Bronchial epithelial cell (primary cell): Measurements from ENCODE around the gene FAM3A. TPM values are rescaled to one million over a fixed set of nuclear protein-coding genes. Genes with fewer than 3 reads are reported as not detected.
A peak's percentile ranks its signal among the peaks of the same experiment; 100 is the strongest.

Experiments used
- DNase-seq: peaks from one replicate; pipeline ENCODE4 v3.0.0-alpha.2; 2010; ENCODE audit warnings: low read depth
- FAIRE-seq: peaks from 2 replicates; lab custom pipeline; 2011; peaks lifted over from hg19 to GRCh38; lab: Jason Lieb, UNC
- H3K27me3 ChIP-seq: 2 replicates; pipeline ENCODE4 v1.5.1; 2011; ENCODE audit warnings: low read length; ENCODE audit not compliant: control insufficient read depth, insufficient read depth
- H3K36me3 ChIP-seq: 2 replicates; pipeline ENCODE4 v1.5.1; 2011; ENCODE audit warnings: low read length; ENCODE audit not compliant: control insufficient read depth, insufficient read depth
- H3K4me3 ChIP-seq: 2 replicates; pipeline ENCODE4 v1.5.1; 2011; ENCODE audit warnings: mild to moderate bottlenecking, low read depth, low read length, control low read depth
- total RNA-seq: library from RNA; depleted of rRNA; stranded (reverse); fragments of >200 nt; gene quantifications from 2 replicates; pipeline ENCODE4 v1.2.1, GENCODE V29; 2014
- TF ChIP-seq, protein P1 (sequence below): IDR thresholded peaks from 2 replicates; pipeline ENCODE4 v1.5.1; 2011; ENCODE audit warnings: mild to moderate bottlenecking, moderate library complexity, low read length, control low read depth, inconsistent platforms; ENCODE audit not compliant: insufficient read depth, severe bottlenecking

Gene FAM3A
- total RNA-seq, 1 donor from 2014 or later, result 33.2 TPM

DNA sequence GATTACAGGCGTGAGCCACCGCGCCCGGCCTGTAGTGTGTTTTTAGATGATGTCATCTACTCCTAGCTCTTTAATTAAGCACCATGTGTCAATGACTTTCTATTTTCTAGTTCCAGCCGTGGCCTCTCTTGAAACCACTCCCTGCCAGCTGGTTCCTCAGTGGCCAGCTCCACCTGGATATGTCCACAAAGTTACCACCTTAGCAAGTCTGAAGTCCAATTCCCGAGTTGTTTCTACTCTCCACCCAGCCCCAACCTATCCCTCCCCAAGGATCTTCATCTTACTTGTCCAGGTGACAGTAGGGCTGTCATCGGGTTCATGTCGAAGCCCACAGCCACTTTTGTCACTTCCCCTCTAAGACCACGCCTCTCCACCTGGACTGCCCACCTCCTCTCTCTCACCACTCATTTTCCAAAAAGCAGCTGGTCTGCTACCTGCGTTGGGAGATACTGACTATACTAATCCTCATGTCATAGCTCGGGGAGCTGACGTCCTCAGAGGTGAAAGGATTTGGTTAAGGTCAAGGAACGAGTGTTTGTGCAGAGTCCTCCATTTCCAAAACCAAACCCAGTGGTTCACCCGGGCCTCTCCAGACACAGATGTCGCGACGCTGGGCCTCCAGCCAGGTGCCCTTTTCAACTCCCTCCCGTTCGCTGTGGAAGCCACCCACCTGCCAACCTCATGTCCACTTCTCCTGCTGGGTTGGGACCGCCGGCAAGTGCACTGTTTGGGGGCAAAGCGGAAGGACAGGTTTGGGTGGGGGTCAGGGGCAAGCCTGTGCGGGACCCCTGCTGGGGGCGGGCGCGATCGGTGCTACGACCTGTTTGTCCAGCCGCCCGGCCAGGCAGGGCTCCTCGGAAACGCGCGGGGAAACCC, 704 bp downstream of the FAM3A start:
- TF ChIP-seq, protein P1, sequence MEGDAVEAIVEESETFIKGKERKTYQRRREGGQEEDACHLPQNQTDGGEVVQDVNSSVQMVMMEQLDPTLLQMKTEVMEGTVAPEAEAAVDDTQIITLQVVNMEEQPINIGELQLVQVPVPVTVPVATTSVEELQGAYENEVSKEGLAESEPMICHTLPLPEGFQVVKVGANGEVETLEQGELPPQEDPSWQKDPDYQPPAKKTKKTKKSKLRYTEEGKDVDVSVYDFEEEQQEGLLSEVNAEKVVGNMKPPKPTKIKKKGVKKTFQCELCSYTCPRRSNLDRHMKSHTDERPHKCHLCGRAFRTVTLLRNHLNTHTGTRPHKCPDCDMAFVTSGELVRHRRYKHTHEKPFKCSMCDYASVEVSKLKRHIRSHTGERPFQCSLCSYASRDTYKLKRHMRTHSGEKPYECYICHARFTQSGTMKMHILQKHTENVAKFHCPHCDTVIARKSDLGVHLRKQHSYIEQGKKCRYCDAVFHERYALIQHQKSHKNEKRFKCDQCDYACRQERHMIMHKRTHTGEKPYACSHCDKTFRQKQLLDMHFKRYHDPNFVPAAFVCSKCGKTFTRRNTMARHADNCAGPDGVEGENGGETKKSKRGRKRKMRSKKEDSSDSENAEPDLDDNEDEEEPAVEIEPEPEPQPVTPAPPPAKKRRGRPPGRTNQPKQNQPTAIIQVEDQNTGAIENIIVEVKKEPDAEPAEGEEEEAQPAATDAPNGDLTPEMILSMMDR, result no peak
- Histone ChIP-seq H3K4me3 (peak overlapping the region; percentile 61), H3K27me3 (no peaks in the 10 kb centered on the region), H3K36me3 (no peaks in the 10 kb centered on the region)
- no peak for FAIRE-seq
- no peak for DNase-seq

DNA sequence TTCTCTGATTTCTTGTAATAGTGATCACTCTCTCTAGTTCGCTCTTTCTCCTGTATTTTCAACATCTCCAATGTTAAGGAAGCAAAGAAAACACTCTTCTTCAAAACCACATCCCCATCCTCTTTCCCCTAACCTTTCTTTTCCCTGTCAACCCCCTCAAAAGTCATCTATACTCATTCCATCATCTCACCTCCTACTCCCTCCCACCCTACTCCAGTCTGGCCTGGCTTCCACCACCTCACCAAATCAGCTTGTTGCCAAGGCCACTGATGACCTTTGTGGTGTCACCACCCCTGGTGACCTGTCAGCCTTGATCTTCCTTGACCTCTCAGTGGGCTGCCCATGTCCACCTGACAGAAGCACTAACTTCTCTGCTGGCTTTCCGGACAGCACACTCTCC, 2.3 kb downstream of the FAM3A start:
- no peaks in the 10 kb centered on the region for H3K27me3 ChIP-seq
- FAIRE-seq (no peak), DNase-seq (no peak)
- TF ChIP-seq, protein P1, result no peak
- peaks cover 2% of the 10 kb centered on the region for H3K36me3 ChIP-seq
- no peak overlapping the region for H3K4me3 ChIP-seq

DNA sequence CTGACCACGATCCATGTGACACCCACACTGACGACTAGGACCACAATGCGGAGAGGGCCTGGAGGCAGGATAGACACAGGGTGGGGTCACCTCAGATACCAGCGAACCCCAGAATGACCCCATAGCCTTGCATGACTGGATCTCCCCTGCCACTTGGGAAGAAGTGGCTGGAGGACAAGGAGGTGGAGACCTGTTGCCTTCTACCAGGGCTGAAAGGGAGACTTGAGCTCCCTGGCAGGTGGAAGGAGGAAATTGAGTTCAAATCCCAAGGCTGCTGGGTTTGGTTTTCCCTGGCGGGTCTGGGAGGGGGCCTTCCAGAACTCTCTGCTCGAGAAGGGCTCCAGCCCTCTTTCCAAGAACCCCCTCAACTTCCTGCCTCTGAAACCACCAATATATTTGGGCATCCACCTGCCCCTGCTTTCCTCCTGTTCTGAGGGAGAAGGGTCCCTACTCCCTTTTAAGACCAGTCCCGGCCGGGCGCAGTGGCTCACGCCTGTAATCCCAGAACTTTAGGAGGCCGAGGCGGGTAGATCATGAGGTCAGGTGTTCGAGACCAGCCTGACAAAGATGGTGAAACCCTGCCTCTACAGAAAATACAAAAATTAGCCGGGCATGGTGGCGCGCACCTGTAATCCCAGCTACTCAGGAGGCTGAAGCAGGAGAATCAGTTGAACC, 3.0 kb downstream of the FAM3A start:
- no peak for DNase-seq
- Histone ChIP-seq H3K4me3 (no peak overlapping the region), H3K36me3 (peaks cover 3% of the 10 kb centered on the region), H3K27me3 (no peaks in the 10 kb centered on the region)
- TF ChIP-seq, protein P1, result no peak
- FAIRE-seq, result no peak

DNA sequence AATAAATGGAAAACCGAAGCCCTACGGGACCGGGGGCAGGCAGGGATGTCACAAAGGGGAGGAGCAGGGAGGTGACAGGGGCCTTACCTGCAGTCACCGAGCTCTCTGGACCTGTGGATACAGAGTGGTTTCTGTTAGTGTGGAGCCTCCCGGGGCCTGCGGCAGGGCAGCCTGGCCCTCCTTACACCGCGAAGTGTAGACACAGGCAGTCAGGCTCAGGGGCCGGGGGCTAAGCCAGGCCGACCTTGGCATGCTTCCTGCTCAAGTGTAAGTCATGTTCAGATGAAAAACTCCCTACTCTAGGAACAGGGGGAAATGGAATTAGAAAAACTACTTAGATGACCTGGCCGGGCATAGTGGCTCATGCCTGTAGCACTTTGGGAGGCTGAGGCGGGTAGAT, 4.3 kb downstream of the FAM3A start:
- Histone ChIP-seq H3K27me3 (no peaks in the 10 kb centered on the region), H3K4me3 (no peak overlapping the region), H3K36me3 (peaks cover 3% of the 10 kb centered on the region)
- FAIRE-seq (no peak), DNase-seq (no peak)
- TF ChIP-seq, protein P1, result no peak

DNA sequence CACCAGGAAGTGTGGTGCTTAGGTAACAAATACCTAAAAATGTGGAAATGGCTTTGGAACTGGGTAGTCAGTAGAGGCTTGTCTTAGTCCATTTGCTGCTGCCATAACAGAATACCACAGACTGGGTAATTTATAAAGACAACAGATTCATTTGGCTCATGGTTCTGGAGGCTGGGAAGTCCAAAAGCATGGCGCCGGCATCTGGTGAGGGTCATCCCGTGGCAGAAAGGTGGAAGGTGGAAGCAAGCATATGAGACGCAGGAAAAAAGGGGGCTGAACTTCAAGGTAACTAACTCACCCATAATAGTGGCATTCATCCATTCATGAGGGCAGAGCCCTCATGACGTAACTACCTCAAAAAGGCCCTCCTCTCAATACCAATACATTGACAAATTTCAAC, 6.6 kb downstream of the FAM3A start:
- TF ChIP-seq, protein P1, result no peak
- H3K36me3 ChIP-seq, result peaks cover 3% of the 10 kb centered on the region

More for the DNA sequence above, 6.6 kb downstream of the FAM3A start:
- no peak for FAIRE-seq
- Histone ChIP-seq H3K27me3 (no peaks in the 10 kb centered on the region), H3K4me3 (no peak overlapping the region)
- no peak for DNase-seq
